GM19328 (cell line): ENCODE data around the gene KIF4A.
"Not testable (repeated sequence)": the region's sequence is repeated elsewhere in the genome, so short reads cannot be mapped to it uniquely, and the experiment has no call there.

Experiments used
- ATAC-seq: cut with Tn5 transposase; IDR thresholded peaks from one replicate; pipeline ENCODE4 v1.9.1; 2021; ENCODE audit warnings: mild to moderate bottlenecking, moderate library complexity; ENCODE audit not compliant: unreplicated experiment

Gene KIF4A

GRCh38 chrX:70289793-70290770 lies at the start of gene KIF4A, which contains the start of gene PDZD11:
TSS of gene KIF4A (plus strand) at chrX:70290104. CDS start at chrX:70290459, 355 bp downstream.
TSS of gene PDZD11 (minus strand) at chrX:70289927. CDS start at chrX:70289341, 586 bp downstream.
- ATAC-seq: peak; percentile 90

DNA sequence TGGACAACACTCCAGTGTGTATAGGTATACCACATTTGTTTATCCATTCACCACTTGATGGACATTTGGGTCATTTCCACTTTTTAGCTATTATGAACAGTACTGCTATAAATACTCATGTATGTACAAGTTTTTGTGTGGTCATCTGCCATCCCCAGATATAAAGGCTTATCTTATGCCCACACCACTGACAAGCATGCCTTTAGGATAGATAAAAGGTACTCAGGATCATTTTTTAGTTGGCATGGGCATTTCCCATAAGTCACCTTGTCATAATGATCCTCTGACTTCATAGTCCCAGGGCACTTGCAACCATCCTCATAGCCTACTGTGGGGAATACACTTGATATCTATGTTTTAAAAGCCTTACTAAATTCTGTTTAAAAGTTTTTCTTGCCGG lies 49.2 kb upstream of the KIF4A start:
- no peak for ATAC-seq

DNA sequence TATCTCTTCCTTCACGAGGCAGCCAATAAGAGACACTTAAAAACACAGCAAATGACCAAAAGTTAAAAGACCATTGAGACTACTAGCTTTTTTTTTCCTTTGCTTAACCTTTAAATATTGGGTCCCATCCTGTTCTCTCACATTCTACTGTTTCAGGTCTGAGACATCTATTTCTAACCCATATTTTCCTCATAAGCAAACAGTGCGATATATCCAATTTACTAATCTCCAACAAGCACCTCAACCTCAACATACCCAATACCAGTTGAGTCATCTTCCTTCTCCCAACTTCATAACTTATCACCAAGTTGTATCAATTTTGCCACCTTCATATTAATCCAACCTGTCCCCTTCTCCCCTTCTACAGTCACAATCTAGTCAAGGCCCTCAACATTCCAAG lies 48.4 kb upstream of the KIF4A start:
- ATAC-seq: no peak

- ATAC-seq: not testable (repeated sequence)
Measured at GRCh38 chrX:70243601-70244000, 46.3 kb upstream of the KIF4A start.

DNA sequence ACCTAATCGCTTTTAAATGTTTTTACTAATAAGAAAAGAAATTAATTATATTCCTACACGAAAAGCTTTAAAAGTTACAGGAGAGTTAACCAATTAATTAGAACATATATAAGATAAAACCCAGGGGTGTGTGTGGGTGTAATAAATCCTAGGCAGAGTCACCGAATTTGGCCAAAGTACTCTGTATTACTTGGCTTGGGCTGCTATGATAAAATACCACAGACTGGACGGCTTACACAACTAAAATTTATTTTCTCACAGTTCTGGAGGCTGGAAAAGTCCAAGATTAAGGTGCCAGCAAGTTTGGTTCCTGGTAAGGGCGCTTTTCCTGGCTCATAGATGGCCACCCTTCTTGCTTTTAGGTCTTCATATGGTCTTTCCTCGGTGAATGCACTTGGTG lies 45.0 kb upstream of the KIF4A start:
- ATAC-seq: no peak

- ATAC-seq: no peak
Measured at GRCh38 chrX:70247252-70247651, 42.7 kb upstream of the KIF4A start.

GRCh38 chrX:70252491-70252890 lies 37.4 kb upstream of the KIF4A start:
- no peak for ATAC-seq

DNA sequence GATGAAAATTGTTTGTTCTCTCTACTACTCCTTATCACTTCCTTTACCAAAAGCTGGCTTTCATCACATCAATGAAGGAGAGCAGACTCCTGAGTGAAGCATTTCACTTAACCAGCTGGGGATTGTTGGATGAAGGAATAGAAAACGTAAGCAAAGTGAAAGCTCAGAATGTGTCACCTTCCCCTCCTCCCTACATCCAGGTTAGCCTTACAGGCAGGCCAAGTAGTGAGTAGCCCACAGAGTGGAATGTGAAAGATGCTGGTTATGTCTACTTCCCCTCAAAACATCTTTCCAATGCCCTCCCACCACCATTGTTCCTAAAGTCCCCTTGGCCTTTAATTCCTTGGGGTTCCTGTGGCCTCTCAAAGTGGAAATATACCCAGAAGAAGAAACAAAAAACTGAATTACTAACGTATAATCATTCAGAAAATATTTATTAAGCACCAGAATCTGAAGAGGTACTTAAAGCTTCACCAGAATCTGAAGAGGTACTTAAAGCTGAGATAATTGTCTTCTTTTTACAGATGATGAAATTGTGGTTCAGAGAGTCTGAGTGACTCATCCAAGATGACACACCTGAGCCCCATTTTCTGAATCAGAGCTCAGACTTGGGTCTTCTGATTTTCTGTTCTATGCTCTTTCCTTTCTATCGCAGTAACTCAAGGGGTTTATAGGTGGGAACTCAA lies 36.4 kb upstream of the KIF4A start:
- ATAC-seq: no peak

- no peak for ATAC-seq
Measured at GRCh38 chrX:70254063-70254400, 35.9 kb upstream of the KIF4A start.

GRCh38 chrX:70254909-70255308 lies 35.0 kb upstream of the KIF4A start:
- ATAC-seq: no peak

DNA sequence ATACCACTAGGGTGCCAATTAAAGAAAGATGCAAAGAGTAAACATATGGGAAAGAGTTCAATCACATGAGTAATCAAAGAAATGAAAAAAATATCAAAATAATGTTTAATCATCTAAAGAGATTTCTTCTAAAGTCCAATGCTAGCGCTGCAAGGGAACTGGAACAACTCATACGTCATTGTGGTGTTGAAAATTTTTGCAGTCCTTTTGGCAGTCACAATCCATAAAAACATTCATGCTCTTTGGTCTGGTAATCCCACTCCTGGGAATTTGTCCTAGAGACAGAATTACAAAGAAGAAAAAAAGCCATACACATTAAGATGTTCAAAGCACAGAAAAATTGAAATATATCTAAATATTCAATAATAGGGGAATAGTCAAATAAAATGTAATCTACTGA lies 34.5 kb upstream of the KIF4A start:
- ATAC-seq: no peak

GRCh38 chrX:70257423-70258288 lies 32.2 kb upstream of the KIF4A start:
- ATAC-seq: no peak

DNA sequence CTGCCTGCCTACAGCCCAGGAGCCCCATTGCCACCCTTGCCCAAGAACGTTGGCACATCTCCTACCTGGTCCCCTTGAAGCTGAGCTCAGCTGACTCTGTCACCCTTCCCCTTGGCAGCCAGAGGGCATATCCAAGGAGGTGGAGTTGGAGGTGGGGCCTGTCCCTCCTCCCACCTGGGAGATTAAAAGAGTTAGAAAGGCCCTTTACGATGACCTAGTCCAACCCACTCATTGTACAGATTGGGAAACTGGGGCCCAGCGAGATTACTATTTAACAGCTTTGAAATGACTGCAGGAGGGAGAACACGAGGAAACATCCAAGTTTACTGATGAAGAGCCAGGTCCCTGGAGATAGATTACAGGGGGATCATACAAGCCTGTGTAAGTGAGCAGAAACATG lies 29.8 kb upstream of the KIF4A start, which contains the start of gene P2RY4:
TSS of gene P2RY4 (minus strand) at position 101 of the 400 bp plus-strand sequence. CDS start 580 bp downstream, outside the sequence.
- no peak for ATAC-seq

DNA sequence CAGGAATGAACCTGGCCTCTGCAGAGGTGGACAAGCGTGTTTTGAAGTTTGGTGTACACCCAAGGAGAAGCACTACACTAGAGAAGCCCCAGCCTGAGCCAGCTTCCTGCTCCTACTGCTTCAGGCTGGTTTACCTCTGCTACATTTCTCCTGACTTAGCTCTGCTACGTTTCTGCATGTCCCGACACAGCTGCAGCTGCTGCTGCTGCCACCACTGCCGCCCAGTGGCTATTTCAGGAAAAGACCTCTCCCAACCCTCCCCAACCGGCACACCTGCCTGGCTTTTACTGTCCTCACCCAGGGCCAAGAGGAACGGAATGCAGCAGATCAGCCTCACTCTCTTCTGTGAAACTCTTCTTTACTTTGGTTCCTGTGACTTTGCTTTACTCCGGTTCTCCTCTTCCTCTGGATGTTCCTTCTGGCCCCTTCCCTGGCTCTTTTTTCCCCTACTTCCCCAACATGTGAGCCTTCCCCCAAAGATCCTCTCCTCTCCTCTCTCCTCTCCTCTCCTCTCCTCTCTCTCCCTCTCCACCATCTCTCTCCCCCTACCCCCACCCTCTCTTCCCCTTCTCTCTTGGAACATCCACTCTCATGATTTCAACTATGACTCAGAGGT lies 26.8 kb upstream of the KIF4A start:
- no peak for ATAC-seq

GRCh38 chrX:70264784-70265183 lies 25.1 kb upstream of the KIF4A start:
- ATAC-seq: no peak

DNA sequence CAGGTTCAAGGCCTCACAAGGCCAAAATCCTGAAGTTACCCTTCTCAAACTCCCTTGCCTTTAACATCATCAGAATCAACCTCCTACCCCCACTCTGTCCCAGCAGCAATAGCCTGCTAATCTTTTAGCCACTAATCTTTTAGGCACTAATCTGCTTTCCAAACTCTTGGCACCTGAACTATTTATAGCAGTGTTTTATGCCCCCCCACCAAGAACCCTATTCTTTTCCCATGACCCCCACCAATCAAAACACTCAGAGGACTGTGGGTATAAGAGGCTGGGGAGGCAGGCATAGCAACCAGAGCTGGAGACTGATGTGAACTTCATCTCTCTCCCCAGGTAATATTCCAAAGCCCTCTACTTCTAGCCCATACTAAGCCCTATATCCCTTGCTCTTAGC lies 21.9 kb upstream of the KIF4A start, which contains the start of gene ARR3:
TSS of gene ARR3 (plus strand) at position 301 of the 400 bp plus-strand sequence. CDS start 1,052 bp downstream, outside the sequence.
- ATAC-seq: no peak

DNA sequence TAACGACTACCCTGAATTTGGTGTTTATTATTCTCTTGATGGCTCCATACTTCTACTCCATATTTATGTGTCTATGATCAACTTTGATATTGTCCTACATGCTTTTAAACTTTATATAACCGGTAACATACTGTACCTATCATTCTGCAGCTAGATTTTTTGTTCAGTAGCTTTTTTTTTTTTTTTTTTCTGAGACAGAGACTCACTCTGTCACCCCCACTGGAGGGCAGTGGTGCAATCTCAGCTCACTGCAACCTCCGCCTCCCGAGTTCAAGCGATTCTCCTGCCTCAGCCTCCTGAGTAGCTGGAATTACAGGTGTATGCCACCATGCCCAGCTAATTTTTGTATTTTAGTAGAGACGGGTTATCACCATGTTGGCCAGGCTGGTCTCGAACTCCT lies 15.9 kb upstream of the KIF4A start:
- ATAC-seq: not testable (repeated sequence)

DNA sequence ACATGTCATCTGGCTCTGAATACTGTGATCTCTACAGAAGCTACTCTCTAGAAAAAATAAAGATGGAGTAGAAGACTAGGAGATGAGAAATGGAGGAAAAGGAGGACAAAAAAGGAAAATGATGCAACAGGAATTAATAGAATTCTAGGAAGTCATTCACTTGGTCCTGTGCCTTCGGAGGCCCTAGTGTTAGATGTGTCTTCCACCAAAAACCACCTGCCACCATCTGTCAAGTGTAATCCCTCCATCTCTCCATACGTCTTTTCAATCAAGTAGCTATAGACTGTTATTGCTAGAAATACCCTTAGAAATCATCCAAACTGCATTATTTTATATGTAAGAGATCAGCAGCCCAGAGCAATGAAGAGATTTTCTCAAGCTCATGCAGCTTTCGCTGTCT lies 10.8 kb upstream of the KIF4A start:
- no peak for ATAC-seq

DNA sequence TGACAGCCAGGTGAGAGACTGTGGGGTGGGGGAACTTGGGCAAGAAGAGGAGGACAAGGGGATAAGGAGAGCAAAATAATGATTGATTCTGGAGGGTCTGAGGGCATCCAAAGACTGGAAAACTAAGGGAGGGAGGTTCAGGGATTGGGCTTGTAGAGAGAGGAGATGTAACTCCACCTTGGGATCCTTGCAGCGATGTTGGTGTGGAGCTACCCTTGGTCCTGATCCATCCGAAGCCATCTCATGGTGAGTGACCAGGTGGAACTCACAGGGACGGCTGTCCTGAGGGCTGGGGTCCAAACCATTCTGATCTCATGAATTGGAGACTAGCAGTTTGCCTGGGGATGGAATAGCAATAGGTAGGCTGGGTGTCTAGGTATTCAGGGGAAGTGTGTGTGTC lies 9.3 kb upstream of the KIF4A start:
- ATAC-seq: no peak

DNA sequence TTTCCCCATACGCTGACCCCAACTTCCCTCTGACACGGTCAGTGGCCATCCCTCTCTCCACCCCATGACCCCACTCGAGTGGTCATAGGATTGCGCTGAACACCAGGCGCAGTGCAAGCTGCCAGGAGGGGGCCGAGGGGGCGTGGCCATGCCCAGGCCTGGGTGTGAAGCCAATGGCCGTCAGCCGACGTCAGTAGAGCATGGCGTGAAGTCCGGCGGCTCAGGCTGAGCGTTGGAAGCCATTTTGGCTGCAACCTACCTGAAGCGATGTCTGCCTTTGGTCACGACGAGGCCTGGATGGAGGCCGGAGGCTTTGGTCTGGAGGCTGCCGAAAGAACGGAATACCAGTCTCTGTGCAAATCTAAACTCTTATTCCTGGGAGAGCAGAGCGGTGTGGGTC lies 8.0 kb upstream of the KIF4A start, which contains the start of gene RAB41:
TSS of gene RAB41 (plus strand) at position 222 of the 400 bp plus-strand sequence. CDS start at position 268, 46 bp downstream.
- ATAC-seq: no peak
